SK-N-SH (cell line): ENCODE data around the gene PSMD13. TPM values are rescaled to one million over a fixed set of nuclear protein-coding genes. Genes with fewer than 3 reads are reported as not detected.

Source experiments
- CTCF ChIA-PET: fragments of 300-600, 350-600 bp; formaldehyde crosslinking; extraction: SDS; loops from one replicate; lab custom pipeline; 2021; lab: Yijun Ruan, JAX
- POLR2A ChIA-PET: fragments of 350-600 bp; sonication (Branson Sonifier 250); formaldehyde crosslinking; extraction: SDS; loops from one replicate; lab custom pipeline; 2020; ENCODE audit warnings: antibody characterized with exemption, inconsistent platforms; lab: Yijun Ruan, JAX
- DNase-seq: peaks from one replicate; pipeline ENCODE4 v3.0.0; 2012
- H2AFZ ChIP-seq: fragments of 200-600 bp; sonication (generic); 2 replicates; pipeline ENCODE4 v1.8.1; 2016; ENCODE audit warnings: antibody characterized with exemption, mild to moderate bottlenecking, low read depth
- H3F3A ChIP-seq: fragments of 200-600 bp; sonication (generic); replicated peaks from 2 replicates; pipeline ENCODE3; 2016; ENCODE audit warnings: antibody characterized with exemption, mild to moderate bottlenecking; ENCODE audit not compliant: insufficient read depth
- H3K27ac ChIP-seq, 2 experiments: fragments of 200-500 bp in 1 of 2; fragments of 200-600 bp in 1 of 2; sonication (Bioruptor generic) in 1 of 2; sonication (generic), shearing (Covaris generic) in 1 of 2; 2 replicates each; pipeline versions ENCODE4 v1.5.1 to v1.6.1; 2014 to 2016; ENCODE audit warnings: low read depth in 2 of 2, inconsistent platforms in 1 of 2, low read length in 1 of 2, mild to moderate bottlenecking in 1 of 2, mixed read lengths in 1 of 2
- H3K27me3 ChIP-seq: fragments of 200-600 bp; sonication (generic), shearing (Covaris generic); 2 replicates; pipeline ENCODE4 v1.6.1; 2016; ENCODE audit warnings: mixed run types; ENCODE audit not compliant: insufficient read depth
- H3K36me3 ChIP-seq, 2 experiments: fragments of 200-500 bp in 1 of 2; fragments of 200-600 bp in 1 of 2; sonication (Bioruptor generic) in 1 of 2; sonication (generic) in 1 of 2; replicated peaks in 1 of 2; 2 replicates each; pipeline versions ENCODE3 to v1.5.1; 2014 to 2016; ENCODE audit warnings: low read length in 1 of 2, mild to moderate bottlenecking in 1 of 2; ENCODE audit not compliant: insufficient read depth in 2 of 2, control insufficient read depth in 1 of 2
- H3K4me1 ChIP-seq, 2 experiments: fragments of 200-500 bp in 1 of 2; fragments of 200-600 bp in 1 of 2; sonication (Bioruptor generic) in 1 of 2; sonication (generic), shearing (Covaris generic) in 1 of 2; 2 replicates each; pipeline versions ENCODE4 v1.5.1 to v1.6.1; 2014 to 2016; ENCODE audit warnings: low read depth in 1 of 2, low read length in 1 of 2, mixed run types in 1 of 2; ENCODE audit not compliant: insufficient read depth in 2 of 2, control insufficient read depth in 1 of 2
- H3K4me2 ChIP-seq: fragments of 200-600 bp; sonication (generic), shearing (Covaris generic); 2 replicates; pipeline ENCODE4 v1.6.1; 2017; ENCODE audit warnings: mixed run types
- H3K4me3 ChIP-seq, 2 experiments: fragments of 200-500 bp in 1 of 2; fragments of 200-600 bp in 1 of 2; sonication (Bioruptor generic) in 1 of 2; sonication (generic), shearing (Covaris generic) in 1 of 2; 2 replicates each; pipeline versions ENCODE4 v1.5.1 to v1.8.1; 2014 to 2016; ENCODE audit warnings: low read depth in 2 of 2, inconsistent platforms in 1 of 2, low read length in 1 of 2, mild to moderate bottlenecking in 1 of 2, mixed read lengths in 1 of 2, moderate library complexity in 1 of 2
- H3K79me2 ChIP-seq: fragments of 200-600 bp; sonication (generic); 2 replicates; pipeline ENCODE4 v1.8.1; 2017; ENCODE audit warnings: mild to moderate bottlenecking; ENCODE audit not compliant: insufficient read depth
- H3K9ac ChIP-seq: fragments of 200-600 bp; sonication (generic); 2 replicates; pipeline ENCODE4 v1.6.1; 2017; ENCODE audit warnings: mixed run types
- H3K9me2 ChIP-seq: fragments of 200-600 bp; sonication (generic); 2 replicates; pipeline ENCODE4 v1.6.1; 2017; ENCODE audit warnings: mixed run types
- H3K9me3 ChIP-seq: fragments of 200-600 bp; sonication (generic); 2 replicates; pipeline ENCODE4 v1.6.1; 2017; ENCODE audit warnings: mixed run types, mild to moderate bottlenecking, moderate library complexity
- H4K20me1 ChIP-seq: fragments of 200-600 bp; sonication (generic); 2 replicates; pipeline ENCODE4 v1.6.1; 2017; ENCODE audit warnings: mild to moderate bottlenecking, mixed run types; ENCODE audit not compliant: insufficient read depth
- CTCF ChIP-seq: fragments of 200-600 bp; sonication (generic); IDR thresholded peaks from 2 replicates; pipeline ENCODE4 v1.6.1; 2017; ENCODE audit warnings: antibody characterized with exemption, mild to moderate bottlenecking, moderate library complexity
- ELF1 ChIP-seq: IDR thresholded peaks from 2 replicates; pipeline ENCODE4 v1.4.0; 2012
- EP300 ChIP-seq, 2 experiments: IDR thresholded peaks; 2 replicates each; pipeline versions ENCODE4 v1.4.0 to v1.6.1; 2012; ENCODE audit warnings: borderline replicate concordance in 1 of 2, low read depth in 1 of 2, low read length in 1 of 2
- EZH2phosphoT487 ChIP-seq: fragments of 200-600 bp; sonication (generic); IDR thresholded peaks from 2 replicates; pipeline ENCODE4 v1.6.1; 2017; ENCODE audit warnings: low read depth, mixed run types, mild to moderate bottlenecking, antibody characterized with exemption, moderate library complexity, borderline replicate concordance
- GABPA ChIP-seq: IDR thresholded peaks from 2 replicates; pipeline ENCODE4 v1.4.0; 2012; ENCODE audit warnings: low read depth, mild to moderate bottlenecking
- IRF3 ChIP-seq: fragments of 150-350 bp; IDR thresholded peaks from 2 replicates; pipeline ENCODE4 v1.6.1; 2016; ENCODE audit warnings: mild to moderate bottlenecking, low read depth, low read length
- MXI1 ChIP-seq: IDR thresholded peaks from 2 replicates; pipeline ENCODE4 v1.6.1; 2012; ENCODE audit warnings: mild to moderate bottlenecking, low read depth, low read length, improper control_type of control experiment
- PBX3 ChIP-seq: IDR thresholded peaks from 2 replicates; pipeline ENCODE4; 2012
- POLR2AphosphoS5 ChIP-seq: IDR thresholded peaks from 2 replicates; pipeline ENCODE4 v1.6.1; 2012; ENCODE audit warnings: low read depth, low read length
- RAD21 ChIP-seq: IDR thresholded peaks from 2 replicates; pipeline ENCODE4 v1.6.1; 2012; ENCODE audit warnings: mild to moderate bottlenecking, low read length
- RFX5 ChIP-seq: IDR thresholded peaks from 2 replicates; pipeline ENCODE4 v1.6.1; 2012; ENCODE audit warnings: mild to moderate bottlenecking, improper control_type of control experiment, low read length
- SIN3A ChIP-seq: IDR thresholded peaks from 2 replicates; pipeline ENCODE4 v1.6.1; 2012; ENCODE audit warnings: low read depth, mild to moderate bottlenecking, low read length, moderate library complexity, borderline replicate concordance
- SMC3 ChIP-seq: IDR thresholded peaks from 2 replicates; pipeline ENCODE4 v1.6.1; 2012; ENCODE audit warnings: low read depth, low read length, improper control_type of control experiment
- TCF12 ChIP-seq: IDR thresholded peaks from 2 replicates; pipeline ENCODE4 v1.4.0; 2012
- USF1 ChIP-seq: IDR thresholded peaks from 2 replicates; pipeline ENCODE4 v1.4.0; 2012; ENCODE audit warnings: low read depth, borderline replicate concordance
- USF2 ChIP-seq: fragments of 150-350 bp; IDR thresholded peaks from 2 replicates; pipeline ENCODE4 v1.6.1; 2017; ENCODE audit warnings: antibody characterized with exemption, low read length, low read depth, borderline replicate concordance
- YY1 ChIP-seq: IDR thresholded peaks from 2 replicates; pipeline ENCODE4 v1.4.0; 2012; ENCODE audit warnings: low read depth, mild to moderate bottlenecking
- ZBTB33 ChIP-seq: IDR thresholded peaks from 2 replicates; pipeline ENCODE4 v1.4.0; 2012; ENCODE audit warnings: low read depth, borderline replicate concordance
- WGBS: methylation state at CpG from one replicate; pipeline ENCODE4 v1.1.6; 2017; ENCODE audit warnings: low lambda C conversion rate; 5-methylcytosine and 5-hydroxymethylcytosine counted together
- polyA plus RNA-seq, 3 experiments: library from polyadenylated mRNA; depleted of rRNA; stranded (reverse); fragments of >200 nt; gene quantifications; 2 replicates each; pipeline ENCODE4 v1.2.3, GENCODE V29; 2012

Gene PSMD13
- polyA plus RNA-seq, 1 of the 3 experiments (the other 2 are of a cell fraction) = 196 TPM

- ChIA-PET POLR2A (interaction anchor here (1.6 kb wide), 1 partner anchor 24 kb away, joined by 4 read pairs; no protein-coding TSS in a partner anchor), CTCF (no interaction called here)
- no peaks in the 10 kb centered on the region for H3K27me3 ChIP-seq
- H2AFZ ChIP-seq = no peak overlapping the region
- peaks cover 8 to 19% of the 10 kb centered on the region in 2 experiments; a peak in 2 of 4 replicates for H3K4me1 ChIP-seq
- no peak for TF ChIP-seq ELF1
- TF ChIP-seq PBX3 = no peak
- TF ChIP-seq SIN3A = no peak
- no peak for TF ChIP-seq ZBTB33
- no peak for TF ChIP-seq MXI1
- no peak for TF ChIP-seq TCF12
- TF ChIP-seq CTCF = no peak
- TF ChIP-seq YY1 = no peak
- TF ChIP-seq EZH2phosphoT487 = no peak
- TF ChIP-seq POLR2AphosphoS5 = no peak
- H3K9me3 ChIP-seq = no peaks in the 10 kb centered on the region
- peaks cover 50% of the 10 kb centered on the region for H3K79me2 ChIP-seq
- no peak overlapping the region for H3K4me2 ChIP-seq
- 95% methylated on average over 7 of the region's 9 CpGs for WGBS
- H3K27ac ChIP-seq = no peak overlapping the region
- peaks cover 43 to 62% of the 10 kb centered on the region in 2 experiments for H3K36me3 ChIP-seq
- H3F3A ChIP-seq = peaks cover 25% of the 10 kb centered on the region
- DNase-seq = no peak
- no peak overlapping the region for H3K4me3 ChIP-seq
- no peak overlapping the region for H3K9ac ChIP-seq
- H3K9me2 ChIP-seq = no peaks in the 10 kb centered on the region
- peaks cover 13% of the 10 kb centered on the region for H4K20me1 ChIP-seq
These were observed 25.0 kb upstream of the PSMD13 start for GRCh38 chr11:211741-212140.

- no peak overlapping the region for H3K4me3 ChIP-seq
- H3K27ac ChIP-seq = no peak overlapping the region; a peak in 1 of 4 replicates
- H3K9me2 ChIP-seq = no peaks in the 10 kb centered on the region
- H3K4me2 ChIP-seq = no peak overlapping the region
- H3K79me2 ChIP-seq = peaks cover 46% of the 10 kb centered on the region
- ChIA-PET POLR2A (interaction anchor here (1.6 kb wide), 1 partner anchor 23 kb away, joined by 4 read pairs; no protein-coding TSS in a partner anchor), CTCF (no interaction called here)
- H3K27me3 ChIP-seq = no peaks in the 10 kb centered on the region
- 92% methylated on average over 11 of the region's 17 CpGs for WGBS
- peaks cover 8 to 19% of the 10 kb centered on the region in 2 experiments; a peak in 2 of 4 replicates for H3K4me1 ChIP-seq
- no peaks in the 10 kb centered on the region for H3K9me3 ChIP-seq
- H3F3A ChIP-seq = peaks cover 26% of the 10 kb centered on the region
- H2AFZ ChIP-seq = no peak overlapping the region
- peaks cover 13% of the 10 kb centered on the region for H4K20me1 ChIP-seq
- H3K9ac ChIP-seq = no peak overlapping the region
- H3K36me3 ChIP-seq = peaks cover 43 to 62% of the 10 kb centered on the region in 2 experiments
- no peak for DNase-seq
- TF ChIP-seq TCF12 (no peak), USF2 (no peak), USF1 (no peak), SIN3A (no peak), GABPA (no peak), RFX5 (no peak), EP300 (IDR thresholded peaks at IDR 0.05; ENCODE audit: borderline replicate concordance in 1 of 2, low read depth in 1 of 2, low read length in 1 of 2) (no peak), SMC3 (no peak), IRF3 (no peak), RAD21 (no peak)
These were observed 24.4 kb upstream of the PSMD13 start for GRCh38 chr11:212150-213100.
